Smooth muscle cell (in vitro differentiated cells): ENCODE data around the gene SOX4. TPM values are rescaled to one million over a fixed set of nuclear protein-coding genes. Genes with fewer than 3 reads are reported as not detected.

ENCODE experiments used
- DNase-seq: peaks from one replicate; lab custom pipeline; 2025; ENCODE audit not compliant: unreplicated experiment; lab: John Stamatoyannopoulos, UW
- H2AFZ ChIP-seq: fragments of 200-600 bp; sonication (generic); 2 replicates; pipeline ENCODE4 v1.6.0; 2016; ENCODE audit warnings: antibody characterized with exemption, low read depth, mild to moderate bottlenecking
- H3F3A ChIP-seq: fragments of 200-600 bp; sonication (generic); 2 replicates; pipeline ENCODE4 v1.6.0; 2017; ENCODE audit warnings: antibody characterized with exemption, low read depth
- H3K27ac ChIP-seq: fragments of 200-600 bp; sonication (generic); 2 replicates; pipeline ENCODE4 v1.5.1; 2016; ENCODE audit warnings: low read depth, mild to moderate bottlenecking
- H3K27me3 ChIP-seq: fragments of 200-600 bp; sonication (generic); 2 replicates; pipeline ENCODE4 v1.6.1; 2016; ENCODE audit warnings: low read depth, mild to moderate bottlenecking
- H3K36me3 ChIP-seq: fragments of 200-600 bp; sonication (generic); 2 replicates; pipeline ENCODE4 v1.5.1; 2016; ENCODE audit warnings: low read depth
- H3K4me1 ChIP-seq: fragments of 200-600 bp; sonication (generic); 2 replicates; pipeline ENCODE4 v1.5.1; 2016; ENCODE audit warnings: low read depth
- H3K4me2 ChIP-seq: fragments of 200-600 bp; sonication (generic); 2 replicates; pipeline ENCODE4 v1.6.0; 2016; ENCODE audit warnings: mild to moderate bottlenecking
- H3K4me3 ChIP-seq: fragments of 200-600 bp; sonication (generic); 2 replicates; pipeline ENCODE4 v1.5.1; 2016; ENCODE audit warnings: mild to moderate bottlenecking
- H3K79me2 ChIP-seq: fragments of 200-600 bp; sonication (generic); 2 replicates; pipeline ENCODE4 v1.6.0; 2016; ENCODE audit warnings: low read depth, mild to moderate bottlenecking
- H3K9ac ChIP-seq: fragments of 200-600 bp; sonication (generic); 2 replicates; pipeline ENCODE4 v1.6.0; 2016; ENCODE audit warnings: low read depth
- H3K9me3 ChIP-seq: fragments of 200-600 bp; sonication (generic); replicated peaks from 2 replicates; pipeline ENCODE4 v1.5.1; 2016; ENCODE audit warnings: low read depth
- H4K20me1 ChIP-seq: fragments of 200-600 bp; sonication (generic); 2 replicates; pipeline ENCODE4 v1.6.0; 2016; ENCODE audit warnings: low read depth
- WGBS: methylation state at CpG from one replicate; pipeline ENCODE4 v1.1.7; 2016; ENCODE audit warnings: low lambda C conversion rate; 5-methylcytosine and 5-hydroxymethylcytosine counted together
- polyA plus RNA-seq: library from polyadenylated mRNA; unstranded; fragments of >200 nt; fragmentation: Nextera tagmentation; extraction: Ambion mirVana; gene quantifications from 2 replicates; pipeline ENCODE4 v1.2.1, GENCODE V29; 2016
- total RNA-seq: library from RNA; depleted of rRNA; stranded (reverse); fragments of >200 nt; gene quantifications from 2 replicates; pipeline ENCODE4 v1.2.3, GENCODE V29; 2014
- TF ChIP-seq, protein P1 (sequence below): fragments of 200-600 bp; sonication (generic); IDR thresholded peaks from 2 replicates; pipeline ENCODE4 v1.5.1; 2017; ENCODE audit warnings: borderline replicate concordance, mild to moderate bottlenecking, antibody characterized with exemption; ENCODE audit not compliant: insufficient read depth, poor library complexity, severe bottlenecking

Gene SOX4
- total and polyA plus RNA-seq, 2 experiments from 2014 or later: 91.9 to 109 TPM

DNA sequence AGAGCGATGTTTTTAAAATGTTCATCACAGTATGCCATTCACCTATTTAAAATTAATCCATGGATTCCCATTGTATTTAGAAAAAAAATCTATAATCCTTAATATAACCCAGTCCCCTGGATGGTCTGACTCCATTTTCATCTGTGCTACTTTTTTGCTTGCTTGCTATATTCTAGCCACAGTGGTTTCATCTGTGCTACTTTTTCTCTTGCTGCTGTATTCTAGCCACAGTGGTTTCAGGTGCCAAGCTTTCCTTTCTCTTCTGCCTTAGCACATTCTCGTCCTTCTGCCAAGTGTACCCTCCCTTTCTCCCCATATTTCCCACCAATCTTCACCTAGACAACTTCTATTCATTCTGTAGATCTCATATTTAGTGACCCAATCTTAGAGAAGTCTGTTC lies 33.3 kb upstream of the SOX4 start:
- no peaks in the 10 kb centered on the region for H3K4me1 ChIP-seq
- no peaks in the 10 kb centered on the region for H3K36me3 ChIP-seq
- no peak overlapping the region for H3K9ac ChIP-seq
- H3K79me2 ChIP-seq: no peaks in the 10 kb centered on the region
- H3K4me2 ChIP-seq: no peak overlapping the region
- no peak for DNase-seq
- no peak overlapping the region for H3K4me3 ChIP-seq
- no peaks in the 10 kb centered on the region for H3F3A ChIP-seq
- TF ChIP-seq, protein P1, sequence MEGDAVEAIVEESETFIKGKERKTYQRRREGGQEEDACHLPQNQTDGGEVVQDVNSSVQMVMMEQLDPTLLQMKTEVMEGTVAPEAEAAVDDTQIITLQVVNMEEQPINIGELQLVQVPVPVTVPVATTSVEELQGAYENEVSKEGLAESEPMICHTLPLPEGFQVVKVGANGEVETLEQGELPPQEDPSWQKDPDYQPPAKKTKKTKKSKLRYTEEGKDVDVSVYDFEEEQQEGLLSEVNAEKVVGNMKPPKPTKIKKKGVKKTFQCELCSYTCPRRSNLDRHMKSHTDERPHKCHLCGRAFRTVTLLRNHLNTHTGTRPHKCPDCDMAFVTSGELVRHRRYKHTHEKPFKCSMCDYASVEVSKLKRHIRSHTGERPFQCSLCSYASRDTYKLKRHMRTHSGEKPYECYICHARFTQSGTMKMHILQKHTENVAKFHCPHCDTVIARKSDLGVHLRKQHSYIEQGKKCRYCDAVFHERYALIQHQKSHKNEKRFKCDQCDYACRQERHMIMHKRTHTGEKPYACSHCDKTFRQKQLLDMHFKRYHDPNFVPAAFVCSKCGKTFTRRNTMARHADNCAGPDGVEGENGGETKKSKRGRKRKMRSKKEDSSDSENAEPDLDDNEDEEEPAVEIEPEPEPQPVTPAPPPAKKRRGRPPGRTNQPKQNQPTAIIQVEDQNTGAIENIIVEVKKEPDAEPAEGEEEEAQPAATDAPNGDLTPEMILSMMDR: no peak
- WGBS: 90% methylated on average over 2 of the region's 2 CpGs
- no peak overlapping the region for H2AFZ ChIP-seq
- H3K27me3 ChIP-seq: no peaks in the 10 kb centered on the region
- H3K27ac ChIP-seq: no peak overlapping the region
- no peaks in the 10 kb centered on the region for H3K9me3 ChIP-seq
- no peaks in the 10 kb centered on the region for H4K20me1 ChIP-seq

DNA sequence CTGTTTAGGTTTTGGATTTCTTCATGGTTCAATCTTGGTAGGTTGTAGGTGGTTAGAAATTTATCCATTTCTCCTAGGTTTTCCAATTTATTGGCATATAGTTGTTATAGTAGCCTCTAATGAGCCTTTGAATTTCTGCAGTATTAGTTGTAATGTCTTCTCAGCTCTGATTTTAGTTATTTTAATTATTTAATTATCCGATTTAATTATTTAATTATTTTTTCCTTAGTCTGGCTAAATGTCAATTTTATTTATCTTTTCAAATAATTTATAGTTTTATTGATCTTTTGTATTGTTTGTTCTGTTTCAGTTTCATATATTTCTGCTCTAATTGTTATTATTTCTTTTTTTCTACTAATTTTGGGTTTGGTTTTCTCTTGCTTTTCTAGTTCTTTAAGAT lies 28.1 kb upstream of the SOX4 start:
- no peak overlapping the region for H2AFZ ChIP-seq
- H3K9ac ChIP-seq: no peak overlapping the region
- H3K27ac ChIP-seq: no peak overlapping the region
- H3K79me2 ChIP-seq: no peaks in the 10 kb centered on the region
- no peak for DNase-seq
- H3K9me3 ChIP-seq: no peaks in the 10 kb centered on the region
- no peak overlapping the region for H3K4me2 ChIP-seq
- no peaks in the 10 kb centered on the region for H3F3A ChIP-seq
- H3K36me3 ChIP-seq: no peaks in the 10 kb centered on the region
- H4K20me1 ChIP-seq: no peaks in the 10 kb centered on the region
- no peaks in the 10 kb centered on the region for H3K4me1 ChIP-seq
- no peaks in the 10 kb centered on the region for H3K27me3 ChIP-seq
- TF ChIP-seq, protein P1: no peak
- no peak overlapping the region for H3K4me3 ChIP-seq
- 92% methylated on average over 1 of the region's 1 CpG for WGBS

DNA sequence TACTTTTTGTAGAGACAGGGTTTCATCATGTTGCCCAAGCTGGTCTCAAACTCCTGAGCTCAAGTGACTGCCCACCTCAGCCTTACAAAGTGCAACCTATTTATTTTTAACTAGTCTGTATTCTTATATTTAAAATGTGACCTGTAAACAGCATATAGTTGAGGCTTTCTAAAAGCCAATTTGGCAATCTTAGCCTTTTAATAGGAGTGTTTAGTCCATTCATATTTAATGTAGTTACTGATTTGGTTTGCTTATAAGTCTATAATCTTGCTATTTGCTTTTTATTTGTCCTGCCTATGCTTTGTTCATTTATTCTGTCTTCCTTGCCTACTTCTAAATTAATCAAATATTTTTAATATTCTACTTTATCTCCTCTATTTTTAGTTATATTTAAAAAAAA lies 15.0 kb upstream of the SOX4 start:
- Histone ChIP-seq H3K9me3 (no peaks in the 10 kb centered on the region), H3F3A (no peaks in the 10 kb centered on the region), H3K9ac (no peak overlapping the region), H3K79me2 (no peaks in the 10 kb centered on the region), H3K27ac (no peak overlapping the region), H3K4me1 (no peaks in the 10 kb centered on the region), H3K27me3 (no peaks in the 10 kb centered on the region), H3K36me3 (no peaks in the 10 kb centered on the region), H3K4me3 (no peak overlapping the region), H2AFZ (no peak overlapping the region), H3K4me2 (no peak overlapping the region), H4K20me1 (no peaks in the 10 kb centered on the region)
- no peak for DNase-seq
- TF ChIP-seq, protein P1: no peak

DNA sequence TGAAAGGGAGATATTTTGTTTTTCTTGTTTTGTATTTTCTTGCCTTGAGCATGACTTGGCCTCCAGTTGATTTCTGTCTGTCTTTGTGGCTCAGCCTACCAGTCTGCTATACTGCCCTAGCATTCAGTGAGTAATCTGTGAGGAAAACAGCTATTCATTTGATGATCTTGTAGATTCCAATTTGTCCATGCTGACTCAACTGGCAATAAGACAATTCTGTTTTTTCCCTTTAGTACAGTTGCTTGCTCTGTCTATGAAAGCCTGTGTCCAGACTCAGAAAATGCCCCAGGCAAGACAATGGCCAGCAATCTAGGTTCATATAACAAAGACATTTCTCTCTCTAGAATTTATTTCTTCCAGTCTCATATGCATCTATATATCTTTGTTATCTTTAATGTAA lies 10.9 kb upstream of the SOX4 start:
- Histone ChIP-seq H3K9ac (no peak overlapping the region), H3K36me3 (no peaks in the 10 kb centered on the region), H3K27me3 (no peaks in the 10 kb centered on the region), H3K9me3 (no peaks in the 10 kb centered on the region), H3K4me2 (no peak overlapping the region), H2AFZ (no peak overlapping the region), H4K20me1 (no peaks in the 10 kb centered on the region), H3K27ac (no peak overlapping the region), H3F3A (peaks cover 4% of the 10 kb centered on the region), H3K4me3 (no peak overlapping the region), H3K79me2 (no peaks in the 10 kb centered on the region), H3K4me1 (no peaks in the 10 kb centered on the region)
- DNase-seq: no peak
- TF ChIP-seq, protein P1: no peak
